NCI-H2171 (cell line): Measurements from ENCODE around the gene PARP8.
"Not testable (repeated sequence)": the region's sequence is repeated elsewhere in the genome, so short reads cannot be mapped to it uniquely, and the experiment has no call there.

ENCODE experiments used
- DNase-seq: peaks from one replicate; lab custom pipeline; 2025; lab: John Stamatoyannopoulos, UW

Gene PARP8

DNA sequence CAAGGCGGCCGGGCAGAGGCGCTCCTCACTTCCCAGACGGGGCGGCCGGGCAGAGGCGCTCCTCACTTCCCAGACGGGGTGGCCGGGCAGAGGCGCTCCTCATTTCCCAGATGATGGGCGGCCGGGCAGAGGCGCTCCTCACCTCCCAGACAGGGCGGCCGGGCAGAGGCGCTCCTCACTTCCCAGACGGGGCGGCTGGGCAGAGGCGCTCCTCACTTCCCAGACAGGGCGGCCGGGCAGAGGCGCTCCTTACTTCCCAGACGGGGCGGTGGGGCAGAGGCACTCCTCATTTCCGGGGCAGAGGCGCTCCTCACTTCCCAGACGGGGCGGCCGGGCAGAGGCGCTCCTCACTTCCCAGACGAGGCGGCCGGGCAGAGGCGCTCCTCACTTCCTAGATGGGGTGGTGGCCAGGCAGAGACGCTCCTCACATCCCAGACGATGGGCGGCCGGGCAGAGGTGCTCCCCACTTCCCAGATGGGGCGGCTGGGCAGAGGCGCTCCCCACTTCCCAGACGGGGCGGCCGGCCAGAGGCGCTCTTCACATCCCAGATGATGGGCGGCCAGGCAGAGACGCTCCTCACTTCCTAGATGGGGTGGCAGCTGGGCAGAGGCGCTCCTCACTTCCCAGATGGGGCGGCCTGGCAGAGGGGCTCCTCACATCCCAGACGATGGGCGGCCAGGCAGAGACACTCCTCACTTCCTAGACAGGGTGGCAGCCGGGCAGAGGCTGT, 108.2 kb downstream of the PARP8 start:
- not testable (repeated sequence) for DNase-seq

- DNase-seq: no peak
Measured at GRCh38 chr5:50786073-50786472, 119.6 kb downstream of the PARP8 start.

- DNase-seq: no peak
Measured at GRCh38 chr5:50791813-50792212, 125.4 kb downstream of the PARP8 start.

- DNase-seq: no peak
Measured at GRCh38 chr5:50792843-50793242, 126.4 kb downstream of the PARP8 start.

DNA sequence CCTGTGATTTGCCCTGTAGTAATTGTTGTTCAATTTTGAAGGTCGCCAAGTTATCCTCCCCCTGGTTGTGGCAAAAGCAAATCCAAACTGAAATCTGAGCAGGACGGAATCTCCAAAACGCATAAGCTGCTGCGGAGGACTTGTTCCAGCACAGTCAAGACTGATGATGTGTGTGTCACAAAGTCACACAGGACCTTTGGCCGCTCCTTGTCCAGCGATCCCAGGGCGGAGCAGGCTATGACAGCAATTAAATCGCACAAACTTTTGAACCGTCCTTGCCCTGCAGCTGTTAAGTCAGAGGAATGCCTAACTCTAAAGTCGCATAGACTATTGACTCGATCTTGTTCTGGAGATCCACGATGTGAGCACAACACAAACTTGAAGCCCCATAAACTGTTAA, 128.4 kb downstream of the PARP8 start:
- no peak for DNase-seq

DNA sequence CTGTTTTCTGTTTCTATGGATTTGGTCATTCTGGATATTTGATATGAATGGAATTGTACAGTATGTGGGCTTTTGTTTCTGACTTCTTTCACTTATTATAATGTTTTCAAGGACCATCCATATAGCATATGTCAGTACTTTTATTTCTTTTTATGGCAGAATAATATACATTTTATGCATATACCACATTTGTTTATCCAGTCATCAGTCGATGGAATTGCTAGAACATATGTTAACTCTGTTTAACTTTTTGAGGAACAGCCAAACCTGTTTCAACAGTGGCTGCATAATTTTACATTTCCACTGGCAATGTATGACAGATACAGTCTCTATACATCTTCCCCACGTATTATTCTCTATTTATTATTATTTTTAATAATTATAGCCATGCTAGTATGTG, 131.6 kb downstream of the PARP8 start:
- DNase-seq: no peak

- no peak for DNase-seq
Measured at GRCh38 chr5:50799596-50799995, 133.2 kb downstream of the PARP8 start.

DNA sequence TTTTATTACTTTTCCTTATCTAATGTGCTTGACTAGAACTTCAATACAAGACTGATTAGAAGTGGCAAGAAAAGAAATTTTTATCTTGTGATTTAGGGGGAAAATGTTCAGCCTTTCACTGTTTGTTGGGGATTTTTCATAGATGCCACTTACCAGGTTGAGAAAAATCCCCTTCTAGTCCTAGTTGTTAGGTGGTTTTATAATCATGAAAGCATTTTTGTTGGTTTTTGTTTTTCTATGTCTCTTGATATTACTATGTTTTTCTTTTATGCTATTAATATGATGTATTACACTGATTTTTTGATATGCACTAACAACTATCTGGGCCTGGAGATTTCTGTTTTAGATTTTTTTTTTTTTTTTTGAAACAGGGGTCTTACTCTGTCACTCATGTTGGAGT, 134.0 kb downstream of the PARP8 start:
- no peak for DNase-seq

DNA sequence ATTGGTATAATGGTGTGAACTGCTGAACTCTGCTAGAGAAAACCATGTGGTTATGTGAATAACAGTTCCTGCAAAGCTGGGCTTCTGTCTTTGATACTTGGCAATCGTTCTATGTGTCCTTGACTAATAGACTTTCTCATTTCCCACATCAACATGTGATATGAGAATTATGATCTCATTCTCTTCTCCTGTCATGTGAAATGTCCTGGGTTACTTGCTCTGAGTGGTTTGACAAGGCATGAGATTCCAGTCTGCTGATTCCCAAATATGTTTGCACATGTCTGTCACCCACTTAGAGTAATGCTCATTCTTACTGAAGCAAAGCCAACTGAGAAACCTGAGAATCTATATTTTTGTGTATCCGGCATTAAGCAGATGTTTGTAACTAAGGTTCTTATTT, 141.2 kb downstream of the PARP8 start:
- no peak for DNase-seq

DNA sequence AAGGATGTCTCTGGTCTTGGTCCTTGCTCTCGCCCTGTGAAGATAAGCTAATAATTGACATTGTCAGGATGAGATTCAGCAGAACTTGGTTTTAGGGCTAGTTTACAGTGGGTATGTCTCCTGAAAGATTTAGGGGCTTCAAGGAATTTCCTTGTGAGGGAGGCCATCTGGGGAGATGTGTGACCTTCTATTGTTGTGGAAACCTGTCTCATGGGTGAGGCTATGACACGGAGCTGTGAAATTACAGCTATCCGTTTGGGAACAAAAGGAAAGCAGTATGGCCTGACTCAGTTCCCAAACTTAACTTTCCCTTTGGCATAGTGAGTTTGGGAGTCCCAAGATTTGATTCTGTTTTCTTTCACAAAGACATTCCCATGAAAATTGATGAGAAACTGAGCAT, 142.0 kb downstream of the PARP8 start:
- no peak for DNase-seq

DNA sequence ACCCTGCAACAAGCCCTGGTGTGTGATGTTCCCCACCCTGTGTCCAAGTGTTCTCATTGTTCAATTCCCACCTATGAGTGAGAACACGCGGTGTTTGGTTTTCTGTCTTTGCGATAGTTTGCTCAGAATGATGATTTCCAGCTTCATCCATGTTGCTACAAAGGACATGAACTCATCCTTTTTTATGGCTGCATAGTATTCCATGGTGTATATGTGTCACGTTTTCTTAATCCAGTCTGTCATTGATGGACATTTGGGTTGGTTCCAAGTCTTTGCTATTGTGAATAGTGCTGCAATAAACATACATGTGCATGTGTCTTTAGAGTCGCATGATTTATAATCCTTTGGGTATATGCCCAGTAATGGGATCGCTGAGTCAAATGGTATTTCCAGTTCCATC, 145.3 kb downstream of the PARP8 start:
- DNase-seq: not testable (repeated sequence)

GRCh38 chr5:50813691-50814090, 147.3 kb downstream of the PARP8 start:
- no peak for DNase-seq

- DNase-seq: no peak
Measured at GRCh38 chr5:50814556-50814955, 148.1 kb downstream of the PARP8 start.

GRCh38 chr5:50822046-50822445, 155.6 kb downstream of the PARP8 start:
- no peak for DNase-seq

GRCh38 chr5:50822761-50823160, 156.3 kb downstream of the PARP8 start:
- DNase-seq: no peak

GRCh38 chr5:50823568-50823967, 157.1 kb downstream of the PARP8 start:
- DNase-seq: no peak

DNA sequence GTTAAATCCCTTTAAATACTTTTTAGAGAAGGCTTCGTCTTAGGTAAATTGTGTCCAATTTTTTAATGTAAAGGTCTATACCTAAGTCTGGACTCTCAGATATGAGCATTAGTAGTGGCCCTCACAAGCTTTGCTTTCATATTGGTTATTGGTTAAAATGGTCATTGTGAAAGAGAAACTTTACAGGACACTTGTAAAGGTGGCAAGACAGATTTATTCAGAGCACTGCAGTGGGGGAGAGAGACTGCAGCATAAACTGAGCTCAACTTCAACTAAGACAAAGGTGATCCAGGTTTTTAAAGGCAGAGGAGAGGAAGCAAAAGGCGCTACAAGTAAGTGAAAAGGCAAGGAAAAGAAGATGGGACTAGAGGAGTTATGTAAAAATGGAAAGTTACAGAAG, 157.7 kb downstream of the PARP8 start:
- DNase-seq: no peak

DNA sequence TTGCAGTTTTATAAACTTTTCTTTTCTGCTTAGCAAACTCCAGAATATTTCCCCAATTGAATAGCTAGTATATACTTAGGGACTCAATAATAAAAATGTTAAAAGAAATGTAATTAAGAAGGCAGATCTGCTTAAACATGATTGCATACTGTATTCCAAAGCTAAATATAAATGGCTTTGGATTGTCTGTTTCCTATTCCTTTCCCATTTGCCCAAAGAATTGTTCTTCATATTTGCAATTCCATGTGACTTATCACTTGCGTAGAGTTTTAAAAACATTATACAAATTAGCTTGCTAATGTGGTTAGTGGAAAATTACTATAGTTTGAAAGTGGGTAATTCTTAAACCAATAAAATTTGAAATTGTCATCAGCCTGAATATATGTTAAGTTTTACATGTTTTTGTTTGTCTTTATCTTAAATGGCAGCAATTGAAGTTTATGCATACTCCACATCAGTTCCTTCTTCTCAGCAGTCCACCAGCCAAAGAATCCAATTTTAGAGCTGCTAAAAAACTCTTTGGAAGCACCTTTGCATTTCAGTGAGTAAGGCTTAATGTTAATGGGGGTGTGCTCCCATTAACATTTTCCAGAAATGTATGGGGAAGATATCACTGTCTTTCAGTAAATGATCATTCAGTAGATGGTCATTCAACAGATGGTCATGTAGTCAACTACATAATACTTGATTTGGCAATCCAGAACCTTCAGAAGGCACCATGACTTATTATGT, 161.2 kb downstream of the PARP8 start:
- no peak for DNase-seq

- no peak for DNase-seq
Measured at GRCh38 chr5:50829023-50829422, 162.6 kb downstream of the PARP8 start.

- DNase-seq: no peak
Measured at GRCh38 chr5:50832657-50833284, 166.3 kb downstream of the PARP8 start.

DNA sequence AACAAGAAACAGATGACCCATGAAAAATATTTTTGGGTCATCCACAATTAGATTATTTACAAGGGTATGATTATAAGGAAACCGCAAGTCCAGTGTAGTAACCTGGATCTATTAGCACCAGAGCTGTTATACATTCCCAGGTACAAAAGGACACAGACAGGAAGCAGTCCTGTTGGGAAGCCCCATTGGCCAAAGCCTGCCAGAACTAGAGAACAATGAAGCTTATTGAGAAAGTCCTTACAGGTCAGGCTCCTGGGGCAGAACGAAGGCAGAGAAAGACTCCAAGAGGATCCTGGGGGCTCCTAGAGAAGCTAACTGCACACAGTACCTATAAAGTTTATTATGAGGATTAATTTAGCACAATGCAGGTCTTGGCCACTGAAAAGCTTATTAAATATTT, 169.9 kb downstream of the PARP8 start:
- DNase-seq: no peak

GRCh38 chr5:50839472-50839871, 173.0 kb downstream of the PARP8 start:
- no peak for DNase-seq

DNA sequence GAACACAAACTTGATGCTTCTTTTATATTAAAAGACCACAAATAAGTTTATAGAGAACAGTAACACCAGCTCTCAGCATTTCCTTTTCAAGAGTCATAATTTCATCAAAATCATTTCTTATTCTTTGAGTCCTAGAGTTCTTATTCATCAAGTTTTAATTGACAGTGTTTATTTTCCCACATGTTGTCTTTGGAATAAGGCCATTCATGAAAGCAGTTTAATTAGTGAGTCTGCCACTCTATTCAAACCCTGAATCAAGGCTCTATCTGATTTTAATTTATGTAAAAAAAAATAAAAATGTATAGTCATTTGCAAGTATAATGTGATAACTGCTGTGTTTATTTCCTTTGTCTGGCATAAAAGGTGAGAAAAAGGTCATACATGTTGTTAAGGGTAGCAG, 176.7 kb downstream of the PARP8 start:
- DNase-seq: no peak
